Adipocyte (in vitro differentiated cells): ENCODE data around the gene BCR.

Source experiments
- DNase-seq: peaks from one replicate; pipeline ENCODE4 v3.0.0-alpha.2; 2015; ENCODE audit warnings: low read depth
- H3K27me3 ChIP-seq: replicated peaks from 2 replicates; pipeline ENCODE4 v1.7.0; 2013; ENCODE audit warnings: mild to moderate bottlenecking, low read length, moderate library complexity; ENCODE audit not compliant: control insufficient read depth, insufficient read depth
- H3K36me3 ChIP-seq: 2 replicates; pipeline ENCODE4 v1.7.0; 2013; ENCODE audit warnings: low read length, mild to moderate bottlenecking, moderate library complexity; ENCODE audit not compliant: control insufficient read depth, insufficient read depth, severe bottlenecking
- H3K4me1 ChIP-seq: 2 replicates; pipeline ENCODE4 v1.7.0; 2013; ENCODE audit warnings: mild to moderate bottlenecking, low read length, moderate library complexity; ENCODE audit not compliant: control insufficient read depth, insufficient read depth
- H3K4me3 ChIP-seq: 2 replicates; pipeline ENCODE4 v1.7.0; 2013; ENCODE audit warnings: mild to moderate bottlenecking, low read length, moderate library complexity
- H3K9ac ChIP-seq: 2 replicates; pipeline ENCODE4 v1.7.0; 2013; ENCODE audit warnings: mild to moderate bottlenecking, low read length, moderate library complexity
- H3K9me3 ChIP-seq: 2 replicates; pipeline ENCODE4 v1.7.0; 2013; ENCODE audit warnings: mild to moderate bottlenecking, low read length, moderate library complexity; ENCODE audit not compliant: control insufficient read depth

Gene BCR

DNA sequence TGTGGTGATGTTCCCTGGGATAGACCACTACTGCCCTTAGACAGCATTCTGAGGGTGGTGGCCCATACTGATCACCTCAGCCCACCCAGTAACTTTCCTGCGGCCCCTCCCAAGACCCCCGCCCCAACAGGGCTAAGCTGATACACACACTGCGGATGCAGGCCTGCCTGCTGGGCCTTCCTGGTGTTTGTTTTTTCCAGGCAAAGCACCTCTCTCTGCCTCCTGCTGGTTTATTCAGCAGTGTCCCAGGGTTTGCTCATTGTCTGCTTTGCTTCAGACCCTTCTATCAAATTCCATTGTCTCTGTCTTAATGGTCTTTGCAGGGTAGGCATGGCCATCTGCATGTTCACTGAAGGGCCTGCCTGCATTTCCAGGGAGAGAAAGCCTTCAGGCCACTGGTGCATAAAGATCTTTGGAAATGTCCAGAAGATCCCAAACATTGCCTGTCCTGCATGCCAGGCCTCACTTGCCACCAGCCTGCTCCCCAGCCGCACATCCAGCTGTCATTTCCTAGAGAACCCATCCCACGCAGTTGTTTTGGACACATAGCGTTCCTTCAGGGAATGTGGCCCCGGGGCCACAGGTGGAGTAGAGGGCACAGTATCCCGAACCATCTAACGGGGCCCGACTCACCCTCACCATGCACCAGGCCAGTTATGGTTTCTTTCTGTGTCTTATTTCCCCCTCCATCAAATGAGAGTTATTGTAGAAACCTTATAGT, 50.2 kb downstream of the BCR start:
- Histone ChIP-seq H3K4me3 (no peak overlapping the region), H3K9me3 (peaks cover 14% of the 10 kb centered on the region), H3K9ac (no peak overlapping the region)

DNA sequence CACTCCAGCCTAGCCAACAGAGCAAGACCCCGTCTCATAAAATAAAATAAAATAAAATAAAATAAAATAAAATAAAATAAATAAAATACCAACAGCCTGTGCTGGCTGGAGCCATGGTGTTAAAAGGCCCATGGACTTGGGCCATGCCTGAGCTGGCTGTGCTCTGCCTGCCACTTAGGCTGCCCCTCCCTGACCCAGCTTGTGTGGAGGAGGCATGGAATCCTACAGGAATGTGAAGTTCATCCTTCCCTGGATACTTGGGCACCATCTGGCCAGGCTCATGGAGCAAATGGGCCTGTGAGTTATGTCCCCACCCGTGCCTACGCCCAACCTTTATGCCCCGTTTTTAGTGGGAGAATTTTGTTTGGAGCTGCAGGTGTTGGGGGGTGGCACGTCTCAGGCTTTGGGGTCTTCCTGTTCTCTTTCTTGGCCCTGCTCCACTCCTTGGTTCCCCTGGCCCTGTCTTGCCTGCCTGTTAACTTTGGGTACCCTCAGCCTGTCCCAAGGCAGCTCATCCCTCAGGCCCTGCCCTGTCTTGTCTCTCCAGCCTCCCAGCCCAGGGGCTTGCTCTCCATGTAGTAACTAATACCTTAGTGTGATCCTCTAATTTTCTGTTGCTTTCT, 51.3 kb downstream of the BCR start:
- Histone ChIP-seq H3K27me3 (no peaks in the 10 kb centered on the region), H3K36me3 (no peaks in the 10 kb centered on the region), H3K4me3 (no peak overlapping the region), H3K9me3 (peaks cover 14% of the 10 kb centered on the region), H3K9ac (no peak overlapping the region), H3K4me1 (peaks cover 18% of the 10 kb centered on the region)
- no peak for DNase-seq

More for the DNA sequence above, 50.2 kb downstream of the BCR start:
- Histone ChIP-seq H3K27me3 (no peaks in the 10 kb centered on the region), H3K4me1 (peaks cover 28% of the 10 kb centered on the region), H3K36me3 (no peaks in the 10 kb centered on the region)
- DNase-seq = no peak

DNA sequence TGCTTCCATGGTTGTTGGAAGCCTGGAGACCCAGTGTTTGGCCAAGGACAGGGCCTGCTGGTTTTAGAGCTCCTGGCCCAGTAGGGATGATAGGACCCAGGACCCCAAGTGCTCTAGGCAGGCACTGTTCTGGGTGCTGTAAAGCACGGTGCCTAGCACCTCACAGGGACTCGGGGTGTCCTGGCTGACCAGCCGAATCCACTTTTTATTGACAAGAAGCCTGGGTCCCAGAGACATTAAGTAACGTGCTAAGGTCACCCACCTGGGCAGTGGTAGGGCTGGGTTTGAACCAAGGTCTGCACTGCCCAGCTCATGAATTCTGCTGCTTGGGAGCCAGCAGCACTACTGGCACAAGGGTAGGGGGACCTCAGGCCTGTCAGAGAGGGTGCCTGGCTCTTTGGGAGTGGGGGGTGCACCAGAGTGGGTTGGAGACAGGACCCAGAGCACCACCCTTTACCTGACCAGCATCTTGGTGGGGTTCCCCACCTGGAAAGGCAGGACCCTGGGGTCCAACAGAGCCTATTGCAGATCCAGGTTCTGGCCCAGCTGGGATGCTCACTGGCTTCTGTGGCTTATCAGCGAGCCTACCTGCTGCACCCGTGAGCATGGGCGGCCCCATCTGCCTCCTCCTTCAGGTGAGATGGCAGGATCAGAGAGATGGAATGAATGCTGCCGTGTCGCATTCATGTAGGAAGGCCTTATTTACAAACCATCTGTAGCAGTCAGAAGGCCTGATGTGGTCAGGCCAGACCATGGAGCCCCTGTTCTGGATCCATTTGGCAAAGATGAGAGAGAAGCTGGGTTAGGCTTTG, 52.0 kb downstream of the BCR start:
- no peaks in the 10 kb centered on the region for H3K27me3 ChIP-seq
- H3K9ac ChIP-seq = no peak overlapping the region
- H3K4me3 ChIP-seq = no peak overlapping the region
- H3K4me1 ChIP-seq = peaks cover 16% of the 10 kb centered on the region
- no peaks in the 10 kb centered on the region for H3K36me3 ChIP-seq
- no peak for DNase-seq
- H3K9me3 ChIP-seq = peaks cover 14% of the 10 kb centered on the region

DNA sequence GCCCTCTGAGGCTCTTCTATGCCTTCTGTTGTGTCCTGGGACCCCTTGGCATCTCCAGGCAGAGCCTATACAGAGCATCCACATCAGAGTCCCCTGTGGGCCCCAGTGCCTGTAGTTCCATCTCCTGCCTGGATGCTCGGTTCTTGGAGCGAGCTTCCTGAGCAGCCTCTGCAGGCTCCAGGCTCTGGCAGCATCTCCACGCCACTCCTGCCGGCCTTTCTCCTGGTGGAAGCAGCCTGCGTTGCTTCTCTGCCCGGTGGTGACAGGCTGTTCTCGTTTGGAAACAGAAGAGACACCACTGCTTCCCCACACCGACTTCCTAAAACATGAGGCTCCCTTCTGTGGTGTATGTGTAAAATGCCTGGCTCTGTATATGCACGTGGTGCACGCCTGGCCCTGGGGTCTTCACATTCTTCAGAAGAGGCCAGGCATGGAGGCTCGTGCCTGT, 52.8 kb downstream of the BCR start:
- Histone ChIP-seq H3K9ac (no peak overlapping the region), H3K4me1 (peaks cover 22% of the 10 kb centered on the region), H3K9me3 (peaks cover 13% of the 10 kb centered on the region), H3K27me3 (no peaks in the 10 kb centered on the region), H3K4me3 (no peak overlapping the region), H3K36me3 (no peaks in the 10 kb centered on the region)
- DNase-seq = no peak

DNA sequence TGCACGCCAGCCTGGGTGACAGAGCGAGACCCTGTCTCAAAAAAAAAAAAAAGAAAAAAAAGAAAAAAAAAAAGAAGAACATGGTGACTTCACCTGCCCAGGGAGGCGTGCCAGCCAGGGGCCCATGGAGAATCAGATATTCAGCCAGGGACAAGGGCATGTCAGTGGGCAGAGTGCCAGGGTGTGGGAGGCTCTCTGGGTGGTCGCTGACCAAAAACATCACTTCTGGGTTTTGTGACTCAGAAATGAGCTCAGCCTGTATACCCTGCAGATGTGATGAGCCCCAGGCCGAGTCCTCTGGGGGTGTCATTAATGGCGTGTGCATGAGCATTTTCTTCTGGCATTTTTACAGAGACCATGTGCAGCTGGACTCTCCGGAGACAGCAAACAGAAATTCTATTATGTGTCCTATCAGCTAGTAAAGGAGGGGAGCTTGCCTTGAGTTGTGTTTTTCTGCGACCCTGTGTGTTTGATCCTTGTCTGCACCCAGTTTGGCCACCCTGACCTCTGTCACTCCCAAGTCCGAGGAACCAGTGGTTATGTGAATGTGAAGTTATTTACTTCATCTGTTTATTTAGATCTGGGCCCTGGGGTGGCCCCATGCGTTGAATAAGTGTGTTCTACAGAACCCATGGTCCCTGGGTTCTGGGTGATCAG, 53.6 kb downstream of the BCR start:
- Histone ChIP-seq H3K4me1 (peaks cover 25% of the 10 kb centered on the region), H3K9ac (no peak overlapping the region), H3K4me3 (no peak overlapping the region), H3K27me3 (no peaks in the 10 kb centered on the region), H3K36me3 (no peaks in the 10 kb centered on the region), H3K9me3 (peaks cover 5% of the 10 kb centered on the region)
- DNase-seq = no peak

DNA sequence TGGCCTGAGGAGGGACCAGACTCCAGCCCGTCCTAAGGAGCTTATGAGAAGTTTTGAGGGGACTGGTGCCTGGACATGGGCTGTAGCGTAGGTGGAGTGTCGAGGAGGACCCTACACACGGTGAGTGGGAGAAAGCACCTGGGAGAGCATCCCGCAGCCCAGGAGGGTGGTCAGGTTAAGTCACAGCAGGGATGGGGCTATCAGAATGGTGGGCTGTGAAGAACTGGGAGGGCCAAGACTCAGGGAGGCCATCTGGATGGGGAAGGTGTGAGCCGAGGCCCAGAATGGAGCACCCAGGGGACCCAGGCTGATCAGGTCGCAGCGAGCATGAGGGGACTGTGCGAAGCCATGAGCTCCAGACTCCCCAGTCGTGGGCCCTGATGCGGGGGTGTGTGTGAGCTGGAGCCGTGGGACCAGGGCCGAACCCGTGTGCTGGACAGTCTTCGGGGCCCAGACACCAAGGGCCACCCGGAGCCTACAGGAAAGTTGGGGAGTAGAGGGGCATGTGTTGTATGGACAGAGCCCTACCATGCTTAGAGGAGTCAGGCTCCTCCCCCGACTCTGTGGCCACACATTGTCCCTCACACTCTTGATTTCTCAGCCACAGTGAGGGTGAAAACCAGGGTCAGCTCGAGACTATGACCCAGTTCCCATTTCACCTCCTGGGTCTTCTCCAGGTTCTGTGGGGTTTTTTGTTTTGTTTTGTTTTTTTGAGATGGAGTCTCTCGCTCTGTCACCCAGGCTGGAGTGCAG, 54.3 kb downstream of the BCR start:
- Histone ChIP-seq H3K9ac (no peak overlapping the region), H3K27me3 (no peaks in the 10 kb centered on the region), H3K4me3 (no peak overlapping the region), H3K36me3 (no peaks in the 10 kb centered on the region), H3K9me3 (no peaks in the 10 kb centered on the region), H3K4me1 (peaks cover 25% of the 10 kb centered on the region)
- DNase-seq = no peak

DNA sequence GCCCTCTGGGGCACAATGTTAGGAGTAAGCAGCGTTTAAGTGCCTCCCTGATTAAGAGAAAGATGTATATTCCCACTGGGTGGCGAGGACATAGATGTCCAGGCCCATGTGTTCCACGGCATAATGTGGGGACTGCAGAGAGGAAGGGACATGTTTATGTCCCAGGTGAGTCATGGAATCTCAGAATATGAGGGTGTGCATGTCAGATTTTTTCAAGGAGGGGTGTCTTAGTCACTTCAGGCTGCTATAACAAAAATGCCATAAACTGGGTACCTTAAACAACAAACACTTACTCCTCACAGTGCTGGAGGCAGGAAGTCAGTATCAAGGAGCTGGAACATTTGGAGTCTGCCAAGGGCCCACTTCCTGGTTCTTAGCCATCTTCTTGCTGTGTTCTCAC, 55.1 kb downstream of the BCR start:
- no peak overlapping the region for H3K4me3 ChIP-seq

DNA sequence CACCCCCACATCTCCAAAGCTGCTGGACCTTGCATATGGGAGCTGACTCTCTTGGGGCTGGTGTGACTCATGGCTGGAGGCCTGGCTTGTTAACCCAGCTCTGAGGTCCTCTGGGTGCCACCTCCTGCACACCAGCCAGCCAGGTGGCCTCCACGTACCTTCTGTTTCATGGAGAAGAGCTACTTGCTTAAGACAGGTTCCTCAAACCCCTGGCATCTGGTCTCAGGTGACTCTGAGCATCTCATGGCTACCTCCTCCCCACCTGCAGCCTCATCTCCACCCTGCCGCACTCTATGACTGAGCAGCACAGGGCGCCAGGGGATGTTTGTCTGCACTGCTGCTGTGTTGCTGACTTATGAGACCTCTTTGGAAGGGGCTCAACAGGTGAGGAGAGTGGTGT, 55.7 kb downstream of the BCR start:
- H3K9me3 ChIP-seq = no peaks in the 10 kb centered on the region
- no peaks in the 10 kb centered on the region for H3K36me3 ChIP-seq
- H3K4me3 ChIP-seq = no peak overlapping the region
- no peak for DNase-seq
- H3K4me1 ChIP-seq = peaks cover 25% of the 10 kb centered on the region
- no peaks in the 10 kb centered on the region for H3K27me3 ChIP-seq
- no peak overlapping the region for H3K9ac ChIP-seq

More for the DNA sequence above, 55.1 kb downstream of the BCR start:
- Histone ChIP-seq H3K36me3 (no peaks in the 10 kb centered on the region), H3K27me3 (no peaks in the 10 kb centered on the region), H3K9me3 (no peaks in the 10 kb centered on the region), H3K4me1 (peaks cover 25% of the 10 kb centered on the region), H3K9ac (no peak overlapping the region)
- no peak for DNase-seq

DNA sequence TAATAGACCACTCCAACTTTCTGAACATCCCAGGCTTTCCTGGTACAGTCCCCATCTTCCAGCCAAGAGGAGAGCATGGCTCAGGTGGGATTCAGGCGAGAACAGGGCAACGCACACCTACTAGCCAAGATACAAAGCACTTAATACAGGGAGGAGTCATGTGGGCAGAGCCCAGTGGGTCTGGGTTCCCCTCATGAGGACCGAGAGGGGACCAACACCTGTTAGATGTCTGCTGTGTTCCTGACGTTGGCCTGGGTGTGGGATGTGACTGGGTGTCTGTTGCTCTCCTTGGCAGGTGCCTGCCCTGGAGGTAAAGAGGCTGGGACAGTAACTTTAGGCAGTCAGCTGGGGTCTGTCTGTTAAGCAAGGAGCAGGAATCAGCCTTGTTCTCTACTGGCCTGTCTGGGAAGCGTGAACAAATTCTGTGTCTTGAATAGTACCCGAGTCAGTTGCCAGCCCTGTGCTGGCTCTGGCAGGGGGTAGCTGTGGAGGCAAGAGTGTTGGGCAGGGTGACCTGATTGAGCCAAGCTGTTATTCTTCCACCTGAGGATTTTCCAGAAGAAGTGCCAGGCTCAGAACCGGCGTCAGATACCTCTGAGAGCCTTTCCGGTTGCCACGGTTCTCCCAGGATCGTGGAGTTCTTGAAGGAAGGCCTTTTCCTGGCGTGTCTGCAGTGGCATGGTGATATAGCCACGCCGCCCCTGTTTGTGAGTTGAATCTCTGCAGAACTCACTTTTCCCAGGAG, 56.3 kb downstream of the BCR start:
- no peak for DNase-seq
- Histone ChIP-seq H3K27me3 (no peaks in the 10 kb centered on the region), H3K4me3 (no peak overlapping the region), H3K9me3 (no peaks in the 10 kb centered on the region), H3K9ac (no peak overlapping the region), H3K4me1 (peaks cover 25% of the 10 kb centered on the region), H3K36me3 (no peaks in the 10 kb centered on the region)

DNA sequence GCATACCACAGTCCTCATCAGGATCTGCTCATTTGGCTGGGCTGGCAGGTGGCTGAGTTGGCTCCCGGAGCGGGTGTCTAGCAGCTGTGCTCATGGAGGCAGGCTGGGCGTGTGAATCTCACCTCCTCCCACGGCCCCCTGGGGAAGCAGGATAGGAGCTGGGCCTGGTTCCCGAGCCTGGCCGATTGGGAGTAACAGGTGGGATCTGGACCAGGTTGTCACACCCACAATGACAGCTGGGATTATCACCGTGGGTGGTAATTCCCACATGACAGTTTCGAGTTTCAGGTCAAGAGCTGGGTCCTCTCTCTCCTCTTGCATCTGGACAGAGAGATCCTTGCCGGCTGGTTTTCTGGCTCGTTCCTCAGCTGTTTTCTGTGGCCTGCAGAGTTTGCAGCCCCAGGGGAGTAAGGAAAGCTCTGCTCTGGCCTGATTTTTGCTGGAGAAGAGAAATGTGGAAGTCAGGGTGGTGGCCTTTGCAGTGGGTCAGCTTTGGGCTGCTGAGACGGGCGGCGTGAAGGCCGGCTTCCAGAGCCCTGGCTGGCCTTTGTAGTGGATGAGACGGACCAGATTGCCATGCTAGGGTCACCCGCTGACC, 57.0 kb downstream of the BCR start:
- DNase-seq = no peak
- H3K4me3 ChIP-seq = no peak overlapping the region

More for the DNA sequence above, 57.0 kb downstream of the BCR start:
- Histone ChIP-seq H3K27me3 (no peaks in the 10 kb centered on the region), H3K9ac (no peak overlapping the region), H3K36me3 (no peaks in the 10 kb centered on the region), H3K4me1 (peaks cover 25% of the 10 kb centered on the region), H3K9me3 (no peaks in the 10 kb centered on the region)
